HG03558 (cell line): ENCODE data around the gene SREBF1.

Source experiments
- ATAC-seq: cut with Tn5 transposase; IDR thresholded peaks from one replicate; pipeline ENCODE4 v1.9.1; 2021; ENCODE audit warnings: moderate number of reproducible peaks; ENCODE audit not compliant: unreplicated experiment; ENCODE audit errors: extremely low read depth

SREBF1 gene

DNA sequence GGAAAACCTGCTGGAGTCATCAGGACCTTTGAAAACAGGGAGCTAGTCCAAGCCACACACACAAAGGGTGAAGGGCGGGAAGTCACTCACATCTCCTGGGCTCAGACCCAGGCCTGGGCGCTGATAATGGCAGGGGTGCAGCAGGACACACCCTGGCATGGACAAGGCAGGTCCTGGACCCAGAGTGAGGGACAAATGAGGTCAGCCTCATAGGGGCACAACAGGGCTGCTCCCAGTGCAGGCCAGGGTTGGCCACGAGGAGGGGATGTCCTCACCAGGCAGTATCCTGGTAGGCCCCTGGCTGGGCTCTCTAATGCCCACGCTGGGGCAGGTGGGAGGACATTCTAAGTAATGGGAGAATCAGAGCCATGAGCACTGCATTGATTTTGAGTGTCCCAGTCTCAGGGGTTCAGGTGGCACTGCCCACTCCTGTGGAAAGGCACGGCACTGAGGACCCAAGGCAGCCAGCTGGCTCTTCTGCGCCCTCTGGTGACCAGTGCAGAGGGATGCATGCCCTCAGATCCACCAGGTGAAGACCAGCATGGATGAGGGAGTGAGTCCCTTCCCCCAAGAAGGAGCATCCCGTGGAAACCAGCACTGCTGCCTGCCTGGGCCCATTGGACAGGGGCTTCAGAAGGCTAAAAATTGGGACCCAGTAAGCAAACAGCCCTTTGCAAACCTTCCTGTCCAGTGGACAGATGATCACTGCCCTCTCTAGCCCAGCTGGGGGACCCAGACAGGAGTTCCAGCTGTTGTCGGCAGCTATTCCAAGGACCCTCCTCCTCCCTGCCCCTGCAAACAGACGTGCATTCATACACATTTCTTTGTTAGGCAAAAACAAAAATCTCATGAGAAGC lies 23.4 kb upstream of the SREBF1 start:
- no peak for ATAC-seq

- ATAC-seq: no peak
Observed at GRCh38 chr17:17857496-17857895, 20.7 kb upstream of the SREBF1 start.

GRCh38 chr17:17856386-17856785 lies 19.6 kb upstream of the SREBF1 start:
- ATAC-seq: no peak

DNA sequence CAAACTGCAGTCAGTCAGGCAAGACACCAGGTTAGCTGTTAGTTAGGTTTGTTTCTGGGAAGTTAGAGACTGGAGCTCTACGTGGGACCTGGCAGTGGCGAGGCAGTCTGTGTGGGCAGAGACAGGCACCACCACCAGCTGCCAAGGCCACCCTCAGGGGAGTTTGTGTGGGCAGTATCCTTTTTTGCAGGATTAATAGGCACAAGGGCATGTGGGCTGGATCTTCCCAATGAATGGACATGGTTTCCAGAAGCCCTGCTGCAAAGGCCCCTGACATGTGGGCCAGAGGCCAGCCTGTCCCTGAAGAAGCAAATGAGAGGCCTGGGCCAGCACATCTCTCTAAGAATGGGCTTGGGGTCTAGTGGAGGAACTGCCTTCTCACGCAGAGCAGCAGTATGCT lies 19.2 kb upstream of the SREBF1 start:
- no peak for ATAC-seq

GRCh38 chr17:17853811-17854447 lies 17.1 kb upstream of the SREBF1 start:
- no peak for ATAC-seq

GRCh38 chr17:17852930-17853329 lies 16.1 kb upstream of the SREBF1 start:
- ATAC-seq: no peak

GRCh38 chr17:17851103-17852002 lies 14.6 kb upstream of the SREBF1 start:
- ATAC-seq: no peak

DNA sequence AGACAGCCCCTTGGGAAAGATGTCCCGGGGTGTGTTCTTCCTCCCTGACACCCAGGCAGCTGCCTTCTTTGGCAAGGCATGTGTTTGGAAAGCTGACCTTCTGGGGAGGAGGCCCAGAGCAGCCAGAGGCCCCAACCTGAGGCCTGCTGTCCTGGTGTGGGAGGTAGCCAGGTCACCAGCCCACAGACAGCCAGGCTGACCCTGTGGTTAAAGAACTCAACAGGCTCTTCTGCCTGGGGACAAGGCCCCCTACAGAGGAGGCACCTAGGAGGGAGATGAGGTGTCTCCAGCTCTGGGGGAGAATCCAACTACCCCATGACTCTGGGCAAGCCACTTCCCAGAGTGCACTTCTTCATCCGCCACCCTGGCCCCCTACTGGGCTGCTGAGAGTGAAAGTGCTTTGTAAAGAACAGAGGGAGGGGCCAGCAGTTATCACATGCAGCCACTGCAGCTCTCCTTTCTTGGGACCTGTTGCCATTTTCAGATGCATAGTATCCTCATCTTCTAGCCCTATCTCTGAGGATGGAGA lies 13.1 kb upstream of the SREBF1 start:
- ATAC-seq: no peak

- ATAC-seq: no peak
Observed at GRCh38 chr17:17849147-17849820, 12.5 kb upstream of the SREBF1 start.

GRCh38 chr17:17848311-17849082 lies 11.7 kb upstream of the SREBF1 start:
- no peak for ATAC-seq

DNA sequence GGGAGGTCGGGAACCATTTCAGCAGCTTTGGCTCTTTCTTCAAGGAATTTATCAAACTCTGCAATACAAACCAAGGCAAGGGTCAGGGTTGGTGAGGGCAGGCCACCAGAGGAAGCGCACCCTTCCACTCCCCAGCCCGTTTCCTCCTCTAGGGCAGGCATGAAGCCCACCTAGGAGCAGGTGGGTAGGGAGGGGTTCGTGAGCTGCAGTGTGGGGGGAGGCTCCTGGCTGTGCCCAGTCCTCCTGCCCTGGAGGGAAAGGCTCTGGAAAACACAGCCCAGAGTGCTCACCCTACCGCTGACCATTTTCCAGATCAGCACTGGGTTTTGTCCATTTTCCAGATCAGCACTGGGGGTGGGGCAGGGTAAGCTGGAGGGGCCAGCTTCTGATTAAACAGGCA lies 10.9 kb upstream of the SREBF1 start:
- ATAC-seq: no peak

DNA sequence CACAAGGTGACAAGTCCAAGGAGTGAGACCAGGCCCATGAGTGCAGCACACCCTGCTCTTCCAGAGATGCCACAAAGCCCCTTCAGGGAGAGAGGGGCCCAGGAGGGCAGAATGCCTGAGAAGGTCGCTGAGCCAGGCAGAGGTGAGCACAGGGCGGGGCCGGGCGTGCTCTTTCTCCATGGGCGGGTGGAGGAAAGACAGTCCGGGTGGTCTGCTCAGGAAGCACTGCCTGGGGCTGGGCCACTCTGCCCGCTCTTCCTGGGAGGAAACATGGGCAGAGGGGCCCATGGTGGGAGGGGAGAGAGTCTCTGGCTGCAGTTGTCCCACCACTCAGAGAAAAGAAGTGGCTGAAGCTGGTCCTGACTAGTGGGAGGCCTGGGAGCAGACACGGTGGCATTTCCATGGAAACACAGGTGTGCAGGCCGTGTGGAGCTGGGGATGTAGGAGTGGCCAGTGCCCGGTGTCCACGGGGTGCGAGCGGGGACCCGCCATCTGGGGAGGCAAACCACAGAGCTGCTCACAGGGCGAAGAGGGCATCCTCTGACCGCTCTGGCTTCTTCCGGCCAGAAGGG lies 10.4 kb upstream of the SREBF1 start:
- no peak for ATAC-seq

DNA sequence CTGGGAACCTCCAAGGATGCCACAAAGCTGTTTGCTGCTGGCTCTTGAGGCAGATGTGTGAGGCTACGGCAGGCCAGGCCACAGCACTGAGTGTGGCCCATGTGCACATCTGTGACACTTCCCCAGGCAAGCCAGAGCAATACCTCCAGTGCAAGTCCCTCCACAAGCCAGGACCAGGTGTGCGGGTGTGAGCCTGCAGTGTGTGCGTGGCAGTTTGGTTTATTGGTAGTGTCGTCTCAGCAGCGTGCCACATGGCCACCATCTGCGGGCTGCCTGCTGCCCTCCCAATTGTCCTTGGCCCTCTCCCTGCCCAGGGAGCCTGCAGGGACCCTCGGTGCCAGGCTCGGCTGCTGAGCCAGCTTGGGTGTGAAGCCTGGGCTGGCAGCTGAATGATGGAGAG lies 9.9 kb upstream of the SREBF1 start:
- ATAC-seq: no peak

- ATAC-seq: no peak
Observed at GRCh38 chr17:17846003-17846402, 9.2 kb upstream of the SREBF1 start.

GRCh38 chr17:17845046-17845775 lies 8.4 kb upstream of the SREBF1 start:
- ATAC-seq: no peak

DNA sequence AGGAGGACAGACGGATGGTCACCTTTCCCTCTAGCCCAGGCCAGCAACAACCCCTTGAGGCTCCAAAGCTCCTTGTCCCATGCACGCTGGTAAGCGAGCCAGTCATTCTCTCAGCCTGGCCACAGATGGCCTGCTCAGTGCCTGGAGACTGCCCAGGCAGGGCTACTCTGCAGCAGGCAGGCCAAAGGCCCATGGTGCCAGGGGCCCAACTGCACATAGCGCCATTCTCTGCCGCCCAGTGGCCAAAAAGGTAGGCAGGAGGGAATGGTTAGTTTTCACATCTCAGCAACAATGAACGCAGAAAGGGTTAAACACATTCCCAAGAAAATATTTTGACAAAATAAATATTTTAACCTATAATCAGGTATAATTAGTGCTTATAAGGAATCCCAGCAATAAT lies 7.7 kb upstream of the SREBF1 start:
- ATAC-seq: no peak

DNA sequence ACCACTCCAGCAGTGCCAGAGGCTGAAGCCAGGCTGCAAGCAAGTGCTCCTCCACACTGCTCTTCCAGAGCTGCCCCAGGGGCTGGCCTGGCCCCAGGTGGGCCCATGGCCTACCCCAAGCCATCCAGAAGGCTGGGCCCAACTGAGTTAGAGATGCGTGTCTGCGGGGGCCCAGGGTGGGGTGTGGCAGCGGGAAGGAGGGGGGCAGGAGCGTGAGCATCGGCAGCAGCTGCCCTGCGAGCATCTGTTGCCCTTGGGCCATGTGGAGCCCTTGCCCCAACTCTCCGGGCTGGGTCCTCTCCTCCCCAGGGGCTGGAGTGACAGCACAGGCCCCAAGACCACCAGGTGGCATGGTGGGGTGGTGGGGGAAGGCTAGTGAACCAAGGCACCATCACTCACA lies 7.3 kb upstream of the SREBF1 start:
- no peak for ATAC-seq

DNA sequence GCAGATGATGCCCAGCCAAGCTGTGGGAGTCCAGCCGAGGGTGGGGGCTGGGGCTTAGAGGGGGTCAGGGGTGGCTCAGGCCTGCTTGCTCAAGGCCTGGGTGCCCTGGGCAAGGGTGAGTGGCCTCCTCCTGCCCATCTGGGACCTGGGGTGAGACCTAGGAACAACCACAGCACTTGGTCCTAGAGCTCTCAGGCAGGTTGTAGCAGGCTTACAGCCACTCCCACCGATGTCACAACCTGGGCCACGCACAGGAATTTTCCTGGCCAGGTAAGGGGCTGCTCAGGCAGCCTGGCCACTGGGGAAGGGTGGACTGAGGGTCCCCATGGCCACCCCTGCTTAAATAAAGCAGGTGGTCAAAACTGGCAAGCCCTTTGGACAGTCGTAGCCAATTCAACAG lies 6.3 kb upstream of the SREBF1 start:
- no peak for ATAC-seq
